Nucleus accumbens (tissue), 56 donors: ENCODE results near the gene MRFAP1.
"Not testable (repeated sequence)": the region's sequence is repeated elsewhere in the genome, so short reads cannot be mapped to it uniquely, and the experiment has no call there.

Source experiments
- DNase-seq, 56 donors: peaks; one replicate each; lab custom pipeline; 2025; lab: John Stamatoyannopoulos, UW

The MRFAP1 gene

DNA sequence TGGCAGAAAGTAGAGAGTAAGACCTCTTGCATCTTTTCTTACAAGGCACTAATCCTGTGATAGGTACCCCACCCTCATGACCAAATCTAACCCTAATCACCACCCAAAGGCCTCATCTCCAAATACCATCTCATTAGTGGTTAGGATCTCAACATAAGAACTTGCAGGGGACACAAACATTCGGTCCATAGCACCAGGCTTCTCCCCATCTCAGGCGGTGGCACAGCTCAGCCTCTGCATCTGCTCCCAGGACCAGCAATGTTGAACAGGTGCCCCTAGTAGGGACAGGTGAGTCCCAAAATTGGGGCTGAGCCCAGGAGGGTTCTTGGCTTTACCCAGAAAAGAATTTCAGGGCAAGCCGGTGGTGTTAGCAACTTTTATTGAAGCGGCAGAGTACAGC lies 8.4 kb upstream of the MRFAP1 start:
- DNase-seq = no peak

DNA sequence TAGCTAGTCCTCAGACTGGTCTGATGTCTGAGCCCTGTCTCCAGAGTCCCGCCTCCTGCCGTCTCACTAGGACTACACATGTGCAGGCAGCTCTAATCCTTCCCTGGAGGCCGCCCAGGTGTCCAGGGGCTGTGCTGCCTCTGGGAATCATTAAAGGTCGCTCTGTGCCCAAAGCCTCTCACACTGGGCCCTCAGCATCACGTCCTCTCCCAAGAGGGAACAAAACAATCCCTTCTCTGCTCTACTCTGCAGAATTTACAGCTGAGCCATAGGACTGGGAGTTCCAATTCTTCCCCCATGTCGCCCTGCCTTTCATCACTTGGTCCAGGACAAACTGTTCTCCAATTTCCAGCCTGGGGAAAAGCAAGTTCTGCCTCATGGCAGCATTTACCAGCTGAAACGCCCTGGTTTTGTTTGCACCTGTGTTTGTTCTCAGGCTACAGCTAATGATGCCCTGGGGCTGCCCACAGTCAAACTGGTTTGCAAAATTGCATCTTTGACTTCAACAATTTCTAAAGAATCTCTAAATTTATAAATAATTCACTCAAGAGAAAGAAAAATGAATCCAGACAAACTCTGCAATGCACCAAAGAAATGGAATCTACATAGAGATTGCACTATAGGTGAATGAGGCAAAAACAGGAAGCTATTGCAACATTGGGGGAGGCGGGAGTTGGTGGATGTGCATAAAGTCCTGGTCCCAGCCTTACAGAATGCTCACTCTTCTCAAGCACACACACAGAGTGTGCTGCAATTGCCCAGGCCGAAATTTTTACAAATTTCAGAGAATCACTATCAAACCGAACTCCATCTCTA lies 7.2 kb upstream of the MRFAP1 start:
- no peak for DNase-seq

DNA sequence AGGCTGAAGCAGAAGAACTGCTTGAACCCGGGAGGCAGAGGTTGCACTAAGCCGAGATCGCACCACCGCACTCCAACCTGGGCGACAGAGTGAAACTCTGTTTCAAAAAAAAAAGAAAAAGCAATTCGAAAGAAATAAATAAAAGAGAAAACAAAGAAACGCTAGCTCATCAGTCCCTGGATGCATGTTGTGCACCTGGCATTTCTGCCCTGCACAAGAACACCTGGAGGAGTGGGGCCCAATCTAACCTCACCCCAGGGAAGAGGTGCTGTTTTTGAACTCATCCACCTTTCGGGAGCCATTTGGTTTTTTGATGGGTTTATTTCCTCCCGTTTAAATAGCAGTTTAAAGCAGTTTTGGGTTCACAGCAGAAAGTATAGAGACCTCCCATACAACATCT lies 5.7 kb upstream of the MRFAP1 start:
- no peak for DNase-seq

DNA sequence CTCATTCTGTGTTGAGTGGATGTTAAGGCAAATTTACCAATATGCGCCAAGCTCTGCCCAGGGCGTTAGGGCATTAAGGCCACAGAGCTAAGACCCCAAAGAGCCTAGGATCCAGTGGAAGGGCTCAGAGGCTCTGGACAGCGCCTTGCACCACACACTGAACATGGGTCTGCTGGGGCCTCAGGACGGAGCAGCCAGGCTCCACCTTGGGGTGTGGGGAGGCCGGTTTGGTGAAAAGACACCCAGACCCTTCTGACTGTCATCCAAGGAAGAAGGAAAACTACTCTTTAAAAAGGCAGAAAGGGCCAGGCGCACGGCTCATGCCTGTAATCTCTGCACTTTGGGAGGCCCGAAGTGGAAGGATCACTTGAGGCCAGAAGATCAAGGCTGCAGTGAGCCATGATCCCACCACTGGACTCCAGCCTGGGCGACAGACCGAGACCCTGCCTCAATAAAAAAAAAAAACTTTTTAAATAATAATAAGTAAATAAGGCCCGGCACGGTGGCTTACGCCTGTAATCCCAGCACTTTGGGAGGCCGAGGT lies 1.3 kb upstream of the MRFAP1 start:
- DNase-seq = no peak

DNA sequence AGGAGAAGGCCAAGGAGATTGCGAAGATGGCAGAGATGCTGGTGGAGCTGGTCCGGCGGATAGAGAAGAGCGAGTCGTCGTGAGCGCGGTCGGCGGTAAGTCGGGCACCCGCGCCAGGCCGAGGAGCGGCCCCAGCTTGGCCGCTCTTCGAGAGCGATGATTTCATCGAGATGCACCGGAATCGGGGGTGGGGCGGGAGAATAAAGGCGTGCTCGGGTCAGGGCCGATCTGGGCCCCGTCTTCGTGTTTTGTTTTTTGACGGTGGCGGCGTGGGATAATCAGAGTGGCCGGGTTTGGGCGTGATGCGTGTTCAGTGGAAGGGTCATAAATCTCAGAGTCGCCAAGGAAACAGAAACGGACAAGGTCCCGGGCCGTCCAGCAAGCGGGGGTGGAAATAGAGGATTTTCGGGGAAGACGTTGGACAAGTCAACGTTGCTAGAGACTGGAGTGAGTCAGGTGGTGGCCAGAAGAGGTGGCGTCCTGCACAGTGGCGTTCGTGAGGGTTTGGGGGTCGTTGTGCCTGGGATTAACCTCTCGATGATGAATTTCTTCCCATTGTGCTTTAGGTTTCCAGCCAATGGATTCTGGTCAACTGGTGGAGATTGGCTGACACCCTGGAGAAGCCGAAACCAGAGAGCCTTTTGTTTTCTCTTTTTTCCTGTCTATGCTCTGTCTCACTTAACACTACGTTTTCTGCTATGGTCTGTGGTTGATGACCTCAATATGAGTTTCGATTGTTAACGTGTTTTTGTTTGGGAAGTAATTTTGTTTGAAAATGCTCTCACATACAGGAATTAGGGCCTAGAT lies 882 bp downstream of the MRFAP1 start:
- peak in 12 of 56 donors; percentile 30 to 66 (median 48) for DNase-seq

DNA sequence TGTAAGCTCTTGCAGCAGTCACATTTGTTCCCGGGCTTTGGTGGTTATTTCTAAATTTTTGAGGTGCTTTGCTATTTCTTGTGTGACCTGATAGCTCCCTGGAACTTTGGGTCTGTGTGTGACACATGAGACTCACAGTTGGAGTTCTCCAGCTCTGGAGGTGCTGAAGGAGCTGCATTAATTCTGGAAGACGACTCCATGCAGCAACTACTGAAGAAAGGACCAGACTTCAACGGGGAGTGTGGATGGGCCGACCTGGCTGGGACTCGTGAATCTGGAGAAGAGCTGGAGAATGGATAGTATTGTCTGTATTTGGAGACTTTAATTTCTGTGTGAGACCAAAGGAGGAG lies 1.5 kb downstream of the MRFAP1 start:
- DNase-seq = no peak

DNA sequence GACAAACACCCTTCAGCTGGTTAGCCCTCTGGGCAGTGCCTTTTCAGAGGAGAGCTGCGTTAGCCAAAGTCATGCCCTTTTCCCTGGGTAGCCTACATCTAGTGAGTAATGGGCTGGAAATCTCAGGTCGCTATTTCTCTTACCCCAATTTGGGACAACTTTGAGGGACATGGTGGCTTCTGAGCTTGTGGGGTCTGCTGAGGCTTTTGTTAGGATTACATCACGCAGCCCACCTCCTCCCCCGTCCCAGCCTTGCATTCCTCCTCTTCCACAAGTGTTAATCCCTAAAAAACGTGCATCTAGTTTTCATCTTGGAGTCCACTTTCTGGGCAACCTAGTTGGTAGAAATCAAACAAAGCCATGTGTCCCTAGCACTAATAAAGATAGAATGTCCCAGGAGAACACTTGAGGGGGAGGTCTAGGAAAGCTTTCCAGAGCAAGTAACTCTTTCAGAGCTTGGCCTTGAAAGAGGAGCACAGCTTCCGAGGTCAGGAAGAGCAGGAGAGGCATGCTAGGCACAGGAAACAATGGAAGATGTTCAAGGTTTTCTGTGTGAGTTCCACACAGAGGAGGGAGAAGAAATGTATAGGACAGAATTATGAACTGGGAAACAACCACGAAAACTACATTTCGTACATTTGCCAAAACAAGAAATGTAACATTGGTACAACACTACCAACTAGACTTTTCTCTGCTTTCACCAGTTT lies 2.8 kb downstream of the MRFAP1 start:
- no peak for DNase-seq

DNA sequence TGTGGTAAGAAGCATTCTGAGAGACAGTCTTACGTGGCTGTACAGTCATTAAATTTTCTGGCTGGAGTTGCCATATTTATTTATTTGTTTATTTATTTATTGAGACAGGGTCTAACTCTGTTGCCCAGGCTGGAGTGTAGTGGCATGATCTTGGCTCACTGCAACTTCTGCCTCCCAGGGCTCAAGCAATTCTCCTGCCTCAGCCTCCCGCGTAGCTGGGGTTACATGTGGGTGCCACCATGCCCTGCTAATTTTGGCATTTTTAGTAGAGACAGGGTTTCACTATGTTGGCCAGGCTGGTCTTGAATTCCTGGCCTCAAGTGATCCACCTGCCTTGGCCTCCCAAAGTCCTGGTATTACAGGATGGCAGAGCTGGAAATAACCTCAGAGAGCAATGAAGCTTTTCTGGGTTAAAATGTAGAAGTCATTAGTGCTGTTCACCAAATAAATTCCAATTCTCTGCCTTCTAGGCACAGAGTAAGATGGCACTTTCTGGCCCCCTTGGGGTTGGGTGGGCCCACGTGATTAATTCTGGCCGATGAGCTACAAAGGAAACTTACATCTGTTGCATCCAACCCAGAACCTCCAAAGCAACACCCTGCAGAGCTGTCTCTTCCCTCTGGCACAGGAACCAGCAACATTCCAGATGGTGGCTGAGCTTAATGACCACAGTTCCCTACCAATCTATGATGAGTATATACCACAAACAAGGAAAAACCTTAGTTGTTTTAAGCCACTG lies 4.5 kb downstream of the MRFAP1 start:
- DNase-seq = no peak

DNA sequence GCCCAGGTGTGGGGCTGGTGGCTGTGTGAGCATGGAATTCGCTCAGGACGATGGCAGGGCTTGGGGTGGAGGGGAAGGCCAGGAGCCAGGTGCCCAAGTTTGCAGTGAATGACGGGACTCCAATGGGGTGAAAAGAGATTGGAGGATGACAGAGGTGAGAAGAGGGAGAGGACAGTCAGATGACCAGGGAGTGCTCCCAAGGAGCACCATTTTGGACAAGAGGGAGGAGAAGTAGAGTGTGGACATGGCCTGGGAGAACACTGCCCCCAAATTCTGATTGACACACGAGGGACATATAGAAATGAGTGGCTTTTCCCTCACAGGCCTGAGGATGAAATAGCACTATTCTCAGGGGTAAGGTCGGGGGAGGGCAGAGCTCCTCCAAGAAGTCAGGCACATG lies 6.7 kb downstream of the MRFAP1 start:
- no peak for DNase-seq

DNA sequence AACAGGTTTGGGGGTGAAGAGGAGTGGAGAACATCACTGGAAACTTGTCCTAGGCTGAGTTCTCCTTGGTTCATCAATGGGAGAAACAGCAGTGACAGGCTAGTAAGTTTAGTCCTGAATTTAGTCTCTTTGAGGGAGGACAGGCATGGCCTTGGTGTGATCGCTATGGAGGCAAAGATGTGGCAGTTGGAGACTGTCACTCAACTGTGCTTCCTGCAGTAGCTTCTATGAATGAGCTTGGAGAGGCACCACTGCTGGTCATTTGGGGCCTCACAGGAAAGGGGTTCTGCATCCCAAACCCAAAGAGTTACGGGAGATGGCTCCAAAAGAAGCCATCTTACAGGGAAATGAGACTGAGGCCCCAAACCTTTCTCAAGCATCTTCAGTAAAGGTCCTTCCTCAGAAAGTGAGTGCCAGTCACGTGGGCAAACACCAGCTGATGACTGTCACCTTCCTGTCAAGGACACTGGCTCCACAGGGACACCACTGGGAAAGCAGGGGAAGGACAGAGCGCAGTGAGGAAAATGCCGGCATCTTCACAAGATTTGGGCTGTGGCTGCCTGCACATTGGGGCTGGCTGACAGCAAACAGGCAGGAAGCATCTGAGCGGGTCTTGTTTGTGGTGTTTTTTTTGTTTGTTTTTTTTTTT lies 7.2 kb downstream of the MRFAP1 start:
- no peak for DNase-seq

DNA sequence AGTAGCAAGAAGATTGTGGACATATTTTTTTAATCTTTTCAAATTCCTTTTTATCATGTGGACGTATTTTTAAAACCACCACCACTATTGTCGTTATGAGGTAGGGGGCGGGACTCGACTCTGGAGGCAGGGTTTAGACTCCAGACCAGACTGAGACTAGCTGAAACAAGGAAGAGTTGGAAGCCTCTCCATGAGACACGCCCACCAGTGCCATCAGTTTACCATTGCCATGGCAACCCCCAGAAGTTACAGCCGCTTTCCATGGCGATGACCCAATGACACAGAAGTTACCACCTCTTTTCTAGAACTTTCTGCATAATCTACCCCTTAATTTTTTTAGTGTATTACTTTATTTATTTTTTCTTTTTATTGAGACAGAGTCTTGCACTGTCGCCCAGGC lies 8.7 kb downstream of the MRFAP1 start:
- no peak for DNase-seq

DNA sequence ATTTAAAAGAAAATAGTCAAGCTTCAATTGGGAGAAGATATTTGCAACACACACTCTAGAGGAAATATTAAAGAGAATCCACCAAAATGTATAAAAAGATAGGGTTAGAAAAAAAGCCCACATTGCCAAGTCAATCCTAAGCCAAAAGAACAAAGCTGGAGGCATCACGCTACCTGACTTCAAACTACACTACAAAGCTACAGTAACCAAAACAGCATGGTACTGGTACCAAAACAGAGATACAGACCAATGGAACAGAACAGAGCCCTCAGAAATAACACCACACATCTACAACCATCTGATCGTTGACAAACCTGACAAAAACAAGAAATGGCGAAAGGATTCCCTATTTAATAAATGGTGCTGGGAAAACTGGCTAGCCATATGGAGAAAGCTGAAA lies 13.7 kb downstream of the MRFAP1 start:
- DNase-seq = not testable (repeated sequence)

DNA sequence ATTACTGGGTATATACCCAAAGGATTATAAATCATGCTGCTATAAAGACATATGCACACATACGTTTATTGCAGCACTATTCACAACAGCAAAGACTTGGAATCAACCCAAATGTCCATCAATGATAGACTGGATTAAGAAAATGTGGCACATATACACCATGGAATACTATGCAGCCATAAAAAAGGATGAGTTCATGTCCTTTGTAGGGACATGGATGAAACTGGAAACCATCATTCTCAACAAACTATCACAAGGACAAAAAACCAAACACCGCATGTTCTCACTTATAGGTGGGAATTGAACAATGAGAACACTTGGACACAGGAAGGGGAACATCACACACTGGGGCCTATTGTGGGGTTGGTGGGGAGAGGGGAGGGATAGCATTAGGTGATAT lies 14.8 kb downstream of the MRFAP1 start:
- not testable (repeated sequence) for DNase-seq

DNA sequence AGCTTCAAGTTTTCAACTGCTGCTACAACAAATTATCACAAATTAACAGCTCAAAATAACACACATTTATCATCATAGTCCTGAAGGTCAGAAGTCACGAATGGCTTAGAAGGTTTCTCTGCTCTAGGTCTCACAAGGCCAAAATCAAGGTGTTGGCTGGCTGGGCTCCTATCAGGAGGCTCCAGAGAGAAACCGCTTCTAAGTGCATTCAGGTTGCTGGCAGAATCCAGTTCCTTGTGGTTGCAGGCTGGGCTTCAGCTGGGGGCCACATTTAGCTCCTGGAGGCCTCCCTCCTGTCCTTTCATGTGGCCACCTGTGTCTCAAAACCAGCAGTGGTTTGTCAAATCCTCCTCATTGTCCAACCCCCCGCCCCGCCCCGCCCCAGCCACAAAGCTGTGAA lies 15.4 kb downstream of the MRFAP1 start:
- no peak for DNase-seq

DNA sequence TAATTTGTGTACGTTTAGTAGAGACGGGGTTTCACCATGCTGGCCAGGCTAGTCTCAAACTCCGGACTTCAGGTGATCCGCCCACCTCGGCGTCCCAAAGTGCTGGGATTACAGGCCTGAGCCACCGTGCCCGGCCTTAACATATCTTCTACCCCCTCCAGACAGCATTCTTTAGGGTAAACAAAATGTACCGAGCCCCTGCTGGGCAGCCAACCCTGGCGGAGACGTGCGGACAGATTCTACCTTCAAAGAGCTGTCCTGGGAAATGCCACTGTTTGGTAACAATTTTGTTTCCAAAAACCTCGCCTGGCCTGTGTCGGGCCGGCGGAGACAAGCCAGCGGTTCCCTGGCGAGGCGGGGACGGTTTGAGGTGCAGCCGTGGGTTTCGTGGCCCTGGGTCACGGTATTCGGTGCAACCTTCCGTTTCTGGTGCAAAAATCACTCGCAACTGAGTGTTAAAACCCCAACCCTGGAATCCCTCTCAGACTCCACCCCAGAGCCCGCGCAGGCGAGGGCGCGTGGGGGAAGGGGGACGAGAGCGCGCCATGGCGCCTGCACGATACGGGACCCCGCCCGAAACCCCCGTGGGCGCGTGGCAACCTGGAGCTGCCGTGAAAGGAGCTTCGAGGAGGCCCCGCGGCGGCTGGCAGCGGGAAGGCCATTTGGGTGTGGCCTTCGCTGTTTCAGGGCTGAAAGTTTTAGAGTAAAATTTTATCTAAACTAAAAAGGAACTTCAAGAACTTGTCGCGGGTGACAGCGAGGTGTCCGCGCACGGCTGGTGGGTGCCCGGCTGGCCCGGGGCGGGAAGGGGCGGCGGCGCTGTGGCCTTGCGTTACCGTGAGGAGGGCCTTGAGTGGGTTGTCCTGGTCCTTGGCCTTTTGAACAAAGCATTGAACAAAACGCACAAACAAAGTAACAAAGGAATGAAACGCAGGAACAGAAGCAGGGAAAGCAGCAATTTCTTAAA lies 17.0 kb downstream of the MRFAP1 start:
- no peak for DNase-seq

DNA sequence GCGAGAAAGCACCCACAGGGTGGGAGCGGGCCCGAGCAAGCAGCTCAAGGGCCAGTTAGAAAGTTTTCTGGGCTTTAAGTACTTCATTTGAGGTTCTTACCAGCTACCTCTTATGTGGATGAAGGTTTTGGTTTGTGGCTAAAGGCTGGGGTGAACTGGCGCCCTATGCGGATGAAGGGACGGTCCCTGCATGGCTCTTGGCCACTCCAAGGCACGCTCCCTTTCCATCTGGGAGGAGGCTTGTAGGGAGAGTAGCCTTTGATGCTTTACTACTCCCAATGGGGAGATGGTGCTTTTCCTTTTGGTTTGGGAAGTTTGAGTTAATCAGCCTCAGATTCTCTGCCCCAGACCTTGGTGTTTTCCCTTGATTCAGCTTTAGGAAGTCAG lies 17.7 kb downstream of the MRFAP1 start:
- no peak for DNase-seq

DNA sequence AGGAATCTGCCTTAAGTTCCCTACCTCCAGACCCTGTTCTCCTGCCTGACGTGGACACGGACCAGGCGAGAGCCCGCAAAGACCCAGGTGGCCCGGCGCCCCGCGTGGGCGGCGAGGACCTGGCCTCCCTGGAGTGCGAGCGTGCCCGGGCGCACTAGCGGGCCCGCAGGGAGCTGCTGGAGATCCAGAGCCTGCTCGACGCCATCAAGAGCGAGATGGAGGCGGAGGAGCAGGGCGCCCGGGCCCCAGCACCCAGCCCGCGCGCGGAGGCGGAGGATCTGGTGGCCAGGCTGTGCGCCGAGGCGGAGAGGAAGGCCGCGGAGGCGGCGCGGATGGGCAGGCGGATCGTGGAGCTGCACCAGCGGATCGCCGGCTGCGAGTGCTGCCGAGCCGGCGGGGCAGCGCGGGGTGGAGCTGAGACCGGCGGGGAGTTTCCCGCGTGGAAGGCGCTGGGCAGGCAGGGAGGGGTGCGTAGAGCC lies 18.2 kb downstream of the MRFAP1 start:
- peak in 11 of 56 donors; percentile 9 to 46 (median 23) for DNase-seq

DNA sequence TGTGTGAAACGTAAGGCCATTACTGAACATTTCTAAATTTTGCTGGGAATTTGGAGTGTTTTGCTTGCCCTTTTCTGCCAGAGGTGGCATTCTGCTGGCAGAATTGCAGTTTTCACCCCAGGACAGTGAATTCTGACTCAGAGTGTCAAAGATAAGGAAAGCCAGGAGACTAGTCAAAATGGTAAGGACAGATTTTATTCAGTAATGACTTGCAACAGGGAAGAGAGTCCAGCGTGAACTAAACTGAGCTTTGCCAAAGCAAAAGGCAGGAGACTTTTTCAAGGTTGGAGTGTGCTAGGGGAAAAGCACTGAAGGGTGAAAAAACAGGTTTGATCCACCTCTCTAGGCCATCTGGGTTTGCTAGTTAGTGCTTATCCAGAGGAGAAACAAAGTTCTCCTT lies 19.4 kb downstream of the MRFAP1 start:
- DNase-seq = no peak

DNA sequence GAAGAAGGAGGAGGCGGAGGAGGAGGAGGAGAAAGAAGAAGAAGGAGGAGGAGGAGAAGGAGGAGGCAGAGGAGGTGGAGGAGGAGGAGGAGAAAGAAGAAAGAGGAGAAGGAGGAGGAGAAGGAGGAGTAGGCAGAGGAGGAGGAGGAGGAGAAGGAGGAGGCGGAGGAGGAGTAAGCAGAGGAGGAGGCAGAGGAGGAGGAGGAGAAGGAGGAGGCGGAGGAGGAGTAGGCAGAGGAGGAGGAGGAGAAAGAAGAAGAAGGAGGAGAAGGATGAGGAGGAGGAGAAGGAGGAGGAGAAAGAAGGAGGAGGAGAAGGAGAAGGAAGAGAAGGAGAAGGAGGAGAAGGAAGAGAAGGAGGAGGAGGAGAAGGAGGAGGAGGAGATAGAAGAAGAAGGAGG lies 19.9 kb downstream of the MRFAP1 start:
- no peak for DNase-seq
